Adrenal gland (tissue), 5 donors: ENCODE results near the gene WDR45.

ENCODE experiments used
- CTCF ChIP-seq, 6 experiments: fragments of 450-650 bp in 4 of 6; fragments of 200-600 bp in 2 of 6; sonication (generic) in 1 of 6; IDR thresholded peaks; 1 replicate in 5 of 6; 2 replicates in 1 of 6; pipeline versions ENCODE4 v1.5.1 to v1.8.0; 2016 to 2021; ENCODE audit warnings: antibody characterized with exemption in 6 of 6, mild to moderate bottlenecking in 2 of 6, moderate library complexity in 1 of 6
- POLR2A ChIP-seq, 2 donors: fragments of 450-650 bp; IDR thresholded peaks; one replicate each; pipeline ENCODE4 v1.6.1; 2017; ENCODE audit warnings: antibody characterized with exemption in 2 of 2, mild to moderate bottlenecking in 2 of 2, moderate library complexity in 1 of 2
- donor health status: DM: no; HTN: no; CAD: no.

GRCh38 chrX:49061490-49061889 lies 18.2 kb downstream of the WDR45 start:
- TF ChIP-seq POLR2A (IDR thresholded peaks at IDR 0.05): no peak
- no peak for TF ChIP-seq CTCF (IDR thresholded peaks at IDR 0.05)
